Kidney epithelial cell (primary cell): Measurements from ENCODE around the gene E2F4. TPM values are rescaled to one million over a fixed set of nuclear protein-coding genes. Genes with fewer than 3 reads are reported as not detected.

Experiments
- DNase-seq: peaks from one replicate; pipeline ENCODE4 v3.0.0-alpha.2; 2010; ENCODE audit warnings: low read depth
- H3K27me3 ChIP-seq: 2 replicates; pipeline ENCODE4 v1.6.0; 2011; ENCODE audit warnings: low read length; ENCODE audit not compliant: control insufficient read depth, insufficient read depth
- H3K36me3 ChIP-seq: 2 replicates; pipeline ENCODE4 v1.5.1; 2011; ENCODE audit warnings: low read length; ENCODE audit not compliant: control insufficient read depth, insufficient read depth
- H3K4me3 ChIP-seq: 2 replicates; pipeline ENCODE4 v1.5.1; 2011; ENCODE audit warnings: low read depth, mild to moderate bottlenecking, control low read depth, low read length
- total RNA-seq: library from RNA; depleted of rRNA; stranded (reverse); fragments of >200 nt; gene quantifications from 2 replicates; pipeline ENCODE4 v1.2.3, GENCODE V29; 2015
- TF ChIP-seq, protein P1 (sequence below): IDR thresholded peaks from 2 replicates; pipeline ENCODE4 v1.5.1; 2011; ENCODE audit warnings: mild to moderate bottlenecking, moderate library complexity, low read length, control low read depth, inconsistent platforms; ENCODE audit not compliant: insufficient read depth, poor library complexity, severe bottlenecking

E2F4 gene
- total RNA-seq, 1 donor from 2014 or later = 84.9 TPM

DNA sequence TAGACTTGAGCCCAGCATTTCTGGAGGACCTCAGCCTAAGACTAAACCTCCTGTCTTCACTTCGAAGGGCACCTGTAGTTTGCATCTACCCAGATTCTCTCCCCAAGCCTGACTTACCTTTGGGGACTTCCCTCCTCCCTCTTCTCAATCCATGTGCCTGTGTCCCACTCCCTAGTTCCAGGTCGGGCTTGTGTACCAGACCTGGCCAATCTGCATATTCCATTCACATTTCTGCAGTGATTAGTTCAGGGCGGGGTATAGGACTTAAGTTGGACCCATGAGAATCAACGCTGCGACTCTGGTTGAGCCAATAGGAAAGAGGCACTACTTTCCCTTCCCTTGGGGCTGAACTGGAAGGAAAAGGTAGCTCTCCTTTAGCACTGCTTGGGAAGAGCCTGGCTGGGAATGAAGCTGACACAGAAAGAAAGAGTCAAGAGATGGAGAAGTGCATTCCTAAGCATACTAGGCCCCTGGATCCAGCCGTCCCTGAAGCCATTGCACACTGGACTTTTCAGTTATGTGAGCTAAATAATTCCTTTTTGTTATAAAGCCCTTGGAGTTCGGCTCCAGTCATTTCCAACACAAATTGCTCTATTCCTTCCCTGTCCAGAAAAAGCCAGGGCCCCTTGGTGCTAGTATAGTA, 34.7 kb upstream of the E2F4 start:
- TF ChIP-seq, protein P1, sequence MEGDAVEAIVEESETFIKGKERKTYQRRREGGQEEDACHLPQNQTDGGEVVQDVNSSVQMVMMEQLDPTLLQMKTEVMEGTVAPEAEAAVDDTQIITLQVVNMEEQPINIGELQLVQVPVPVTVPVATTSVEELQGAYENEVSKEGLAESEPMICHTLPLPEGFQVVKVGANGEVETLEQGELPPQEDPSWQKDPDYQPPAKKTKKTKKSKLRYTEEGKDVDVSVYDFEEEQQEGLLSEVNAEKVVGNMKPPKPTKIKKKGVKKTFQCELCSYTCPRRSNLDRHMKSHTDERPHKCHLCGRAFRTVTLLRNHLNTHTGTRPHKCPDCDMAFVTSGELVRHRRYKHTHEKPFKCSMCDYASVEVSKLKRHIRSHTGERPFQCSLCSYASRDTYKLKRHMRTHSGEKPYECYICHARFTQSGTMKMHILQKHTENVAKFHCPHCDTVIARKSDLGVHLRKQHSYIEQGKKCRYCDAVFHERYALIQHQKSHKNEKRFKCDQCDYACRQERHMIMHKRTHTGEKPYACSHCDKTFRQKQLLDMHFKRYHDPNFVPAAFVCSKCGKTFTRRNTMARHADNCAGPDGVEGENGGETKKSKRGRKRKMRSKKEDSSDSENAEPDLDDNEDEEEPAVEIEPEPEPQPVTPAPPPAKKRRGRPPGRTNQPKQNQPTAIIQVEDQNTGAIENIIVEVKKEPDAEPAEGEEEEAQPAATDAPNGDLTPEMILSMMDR = no peak
- no peak overlapping the region for H3K4me3 ChIP-seq
- peaks cover 1% of the 10 kb centered on the region for H3K36me3 ChIP-seq
- DNase-seq = no peak
- H3K27me3 ChIP-seq = peaks cover 49% of the 10 kb centered on the region

DNA sequence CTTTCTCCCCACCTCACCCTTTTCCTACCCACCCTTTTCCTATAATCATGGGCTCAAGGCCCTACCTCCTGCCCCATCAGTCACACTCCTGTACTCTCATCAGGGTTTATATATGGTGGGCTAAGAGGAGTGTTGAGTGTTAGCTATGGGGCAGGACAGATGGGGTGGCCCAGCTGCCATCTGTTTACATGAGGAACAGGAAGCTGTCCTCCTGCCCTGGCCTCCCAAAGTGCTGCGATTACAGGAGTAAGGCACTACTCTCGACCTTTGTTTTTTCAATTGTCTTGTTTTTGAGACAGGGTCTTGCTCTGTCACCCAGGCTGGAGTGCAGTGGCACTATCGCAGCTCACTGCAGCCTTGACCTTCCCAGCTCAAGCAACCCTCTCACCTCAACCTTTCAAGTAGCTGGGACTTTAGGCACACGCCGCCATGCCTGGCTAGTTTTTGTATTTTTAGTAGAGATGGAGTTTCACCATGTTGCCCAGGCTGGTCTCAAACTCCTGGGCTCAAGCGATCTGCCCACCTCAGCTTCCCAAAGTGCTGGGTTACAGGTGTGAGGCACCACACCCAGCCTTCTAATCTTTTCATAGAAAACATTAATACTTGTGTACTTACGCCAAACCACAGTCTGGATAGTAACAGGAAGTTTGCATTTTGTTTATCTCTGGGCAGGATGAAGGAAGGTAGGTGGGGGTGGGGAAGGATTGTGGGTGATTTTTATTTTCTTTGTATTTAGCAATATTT, 33.9 kb upstream of the E2F4 start:
- TF ChIP-seq, protein P1 = no peak
- Histone ChIP-seq H3K4me3 (no peak overlapping the region), H3K36me3 (peaks cover 1% of the 10 kb centered on the region), H3K27me3 (peaks cover 55% of the 10 kb centered on the region)
- no peak for DNase-seq

- Histone ChIP-seq H3K27me3 (peaks cover 61% of the 10 kb centered on the region), H3K36me3 (peaks cover 1% of the 10 kb centered on the region), H3K4me3 (peak overlapping the region; percentile 89)
- TF ChIP-seq, protein P1 = no peak
- no peak for DNase-seq
Measured at GRCh38 chr16:67158637-67159600, 33.0 kb upstream of the E2F4 start.

GRCh38 chr16:67161595-67162058, 30.3 kb upstream of the E2F4 start:
- Histone ChIP-seq H3K27me3 (peaks cover 60% of the 10 kb centered on the region), H3K36me3 (peaks cover 1% of the 10 kb centered on the region), H3K4me3 (no peak overlapping the region)
- DNase-seq = no peak
- TF ChIP-seq, protein P1 = no peak

DNA sequence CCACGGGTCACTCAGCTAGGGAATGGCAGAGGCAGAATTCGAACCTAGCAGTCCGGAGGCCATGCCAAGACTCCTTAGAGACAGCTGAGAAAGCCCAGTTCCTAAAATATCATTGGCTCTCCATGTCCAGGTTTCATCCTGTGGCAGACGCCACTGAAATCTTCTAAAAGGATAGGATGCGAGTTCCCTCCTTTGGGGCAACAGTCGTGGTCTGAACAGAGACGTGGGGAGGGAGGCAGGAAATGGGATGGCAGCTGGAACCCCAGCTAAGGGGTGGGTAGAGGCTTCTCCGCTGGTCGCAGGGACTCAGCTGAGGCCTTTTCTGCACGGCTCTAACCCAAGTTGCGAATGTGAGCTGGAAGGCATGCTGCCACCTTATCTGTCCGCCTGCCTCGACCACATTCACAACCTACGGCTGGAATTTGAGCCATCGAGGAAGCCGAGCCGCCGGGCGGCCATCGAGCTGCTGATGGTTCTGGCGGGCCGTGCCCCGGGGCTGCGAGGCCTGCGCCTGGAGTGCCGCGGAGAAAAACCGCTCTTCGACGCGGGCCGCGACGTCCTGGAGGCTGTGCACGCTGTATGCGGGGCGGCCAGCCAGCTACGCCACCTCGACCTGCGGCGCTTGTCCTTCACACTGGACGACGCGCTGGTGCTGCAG, 29.3 kb upstream of the E2F4 start:
- Histone ChIP-seq H3K27me3 (peaks cover 67% of the 10 kb centered on the region), H3K36me3 (peaks cover 1% of the 10 kb centered on the region), H3K4me3 (no peak overlapping the region)
- TF ChIP-seq, protein P1 = no peak
- no peak for DNase-seq
